GM12873 (cell line): ENCODE data around the gene IGHMBP2.

Experiments
- CTCF ChIP-seq: IDR thresholded peaks from 2 replicates; pipeline ENCODE4 v1.5.1; 2012; ENCODE audit warnings: low read depth, mild to moderate bottlenecking, moderate library complexity, low read length, control low read depth; ENCODE audit not compliant: insufficient read depth; ENCODE audit errors: missing control alignments

The IGHMBP2 gene

GRCh38 chr11:68970921-68971636 lies 67.4 kb downstream of the IGHMBP2 start:
- no peak for TF ChIP-seq CTCF

DNA sequence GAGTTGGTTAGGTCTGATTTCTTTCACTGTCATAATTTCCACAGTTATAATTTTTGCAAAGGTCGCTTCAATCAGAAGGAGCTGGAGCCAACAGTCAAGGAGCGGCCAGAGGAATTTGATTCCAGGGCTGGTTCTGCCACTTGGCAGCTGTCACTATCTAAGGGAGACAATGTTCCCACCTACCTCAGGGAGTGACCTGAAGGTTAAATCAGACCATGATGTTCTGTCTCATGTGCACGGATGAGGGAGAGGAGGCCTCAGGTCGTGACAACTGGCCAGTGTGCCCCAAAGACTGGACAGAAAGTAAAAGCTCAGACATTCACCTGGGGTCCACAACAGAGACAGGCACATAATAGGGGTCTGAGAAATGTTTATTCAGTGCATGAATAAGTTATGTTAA lies 69.5 kb downstream of the IGHMBP2 start:
- TF ChIP-seq CTCF = no peak

- no peak for TF ChIP-seq CTCF
These were observed 70.9 kb downstream of the IGHMBP2 start for GRCh38 chr11:68974421-68975194.

DNA sequence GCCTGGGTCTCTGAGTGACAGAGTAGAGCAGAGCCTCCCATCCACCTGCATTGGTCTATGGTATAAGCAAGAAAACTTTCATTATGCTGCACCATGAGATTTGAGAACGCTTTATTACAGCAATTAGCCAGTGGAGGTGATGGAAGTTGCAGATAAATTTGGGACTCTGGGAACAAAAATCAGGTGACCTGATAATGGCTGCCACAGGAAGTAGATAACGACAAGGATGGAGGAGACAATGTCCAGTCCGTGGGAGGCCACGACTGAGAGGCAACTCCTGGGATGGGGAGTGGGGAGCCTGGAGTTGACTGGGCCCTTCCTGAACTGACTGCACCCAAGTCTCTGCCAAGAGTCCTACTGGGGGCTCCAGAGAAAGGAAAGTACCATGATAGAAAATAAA lies 72.4 kb downstream of the IGHMBP2 start:
- TF ChIP-seq CTCF = no peak

DNA sequence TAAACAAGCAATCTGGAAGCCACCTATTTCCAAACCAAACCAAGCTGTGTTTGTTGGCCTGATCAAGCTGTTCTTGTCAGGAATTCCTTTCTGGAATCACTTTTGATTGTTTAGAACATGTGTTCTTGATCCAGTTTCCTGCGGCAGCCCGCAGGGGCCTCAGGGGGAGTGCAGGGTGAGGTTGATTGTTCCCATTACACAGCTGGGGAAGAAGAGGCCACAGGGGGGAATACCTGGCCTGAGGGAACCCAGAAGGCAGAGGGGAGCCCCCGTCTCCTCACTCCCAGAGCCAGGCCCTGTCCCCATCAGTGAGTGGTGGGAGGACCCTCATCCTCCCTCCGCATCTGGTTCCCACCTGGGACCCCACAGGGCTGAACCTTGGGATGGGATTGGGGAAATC lies 72.9 kb downstream of the IGHMBP2 start:
- TF ChIP-seq CTCF = no peak

- TF ChIP-seq CTCF = no peak
These were observed 74.3 kb downstream of the IGHMBP2 start for GRCh38 chr11:68977781-68978625.

GRCh38 chr11:68978626-68978930 lies 74.9 kb downstream of the IGHMBP2 start:
- no peak for TF ChIP-seq CTCF
